Right forelimb (tissue), 1 donor: ENCODE results near the gene G6PC2.
"Not testable (repeated sequence)": the region's sequence is repeated elsewhere in the genome, so short reads cannot be mapped to it uniquely, and the experiment has no call there.

Experiments
- DNase-seq: peaks from one replicate; pipeline ENCODE4 v3.0.0-alpha.2; 2018

G6PC2 gene, protein sequence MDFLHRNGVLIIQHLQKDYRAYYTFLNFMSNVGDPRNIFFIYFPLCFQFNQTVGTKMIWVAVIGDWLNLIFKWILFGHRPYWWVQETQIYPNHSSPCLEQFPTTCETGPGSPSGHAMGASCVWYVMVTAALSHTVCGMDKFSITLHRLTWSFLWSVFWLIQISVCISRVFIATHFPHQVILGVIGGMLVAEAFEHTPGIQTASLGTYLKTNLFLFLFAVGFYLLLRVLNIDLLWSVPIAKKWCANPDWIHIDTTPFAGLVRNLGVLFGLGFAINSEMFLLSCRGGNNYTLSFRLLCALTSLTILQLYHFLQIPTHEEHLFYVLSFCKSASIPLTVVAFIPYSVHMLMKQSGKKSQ

DNA sequence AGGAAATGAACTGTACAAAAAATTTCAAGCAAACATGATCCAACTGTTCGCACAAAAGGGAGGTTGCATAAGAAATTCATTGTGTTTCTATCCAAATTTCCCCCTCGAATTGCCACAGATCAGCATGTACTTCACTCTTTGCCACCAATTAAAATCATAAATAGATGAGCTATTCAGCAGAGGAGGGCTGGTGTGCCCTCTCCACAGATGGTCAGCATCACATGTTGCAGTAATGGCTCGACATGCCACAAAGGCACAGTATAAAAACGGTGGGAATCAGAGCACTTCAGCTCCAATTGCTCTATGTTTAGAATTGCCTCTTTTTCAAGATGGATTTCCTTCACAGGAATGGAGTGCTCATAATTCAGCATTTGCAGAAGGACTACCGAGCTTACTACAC, at the start of gene G6PC2:
TSS of gene G6PC2 (plus strand) at position 289 of the 400 bp plus-strand sequence. CDS start at position 330, 41 bp downstream.
- DNase-seq: no peak

DNA sequence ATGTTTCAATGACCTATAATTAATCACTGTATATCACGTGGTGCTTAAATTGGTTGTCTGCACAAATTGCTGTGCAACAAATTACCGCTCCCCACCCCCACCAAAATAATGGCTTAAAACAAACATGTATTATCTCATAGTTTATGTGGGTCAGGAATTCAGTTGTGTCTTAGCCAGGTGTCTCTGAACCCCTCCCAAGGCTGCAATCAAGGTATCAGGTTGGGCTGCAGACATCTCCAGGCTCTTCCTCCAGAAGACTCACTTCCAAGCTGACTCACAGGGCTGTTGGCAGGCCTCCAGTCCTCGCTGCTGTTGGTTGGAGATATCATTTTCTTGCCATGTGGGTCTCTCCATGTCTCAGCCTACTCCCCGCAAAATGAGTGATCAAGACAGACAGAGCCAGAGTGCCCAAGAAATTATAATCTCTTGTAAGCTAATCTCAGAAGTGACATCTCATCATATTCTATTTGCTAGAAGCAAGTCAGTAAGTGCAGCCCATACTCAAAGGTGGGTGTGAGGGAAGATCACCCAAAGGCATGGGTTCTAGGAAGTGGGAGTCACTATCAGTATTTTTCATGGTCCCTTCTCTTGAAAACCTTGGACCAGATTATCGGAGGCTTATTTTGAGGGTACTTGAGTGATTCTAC, 49.3 kb upstream of the G6PC2 start:
- DNase-seq: no peak

DNA sequence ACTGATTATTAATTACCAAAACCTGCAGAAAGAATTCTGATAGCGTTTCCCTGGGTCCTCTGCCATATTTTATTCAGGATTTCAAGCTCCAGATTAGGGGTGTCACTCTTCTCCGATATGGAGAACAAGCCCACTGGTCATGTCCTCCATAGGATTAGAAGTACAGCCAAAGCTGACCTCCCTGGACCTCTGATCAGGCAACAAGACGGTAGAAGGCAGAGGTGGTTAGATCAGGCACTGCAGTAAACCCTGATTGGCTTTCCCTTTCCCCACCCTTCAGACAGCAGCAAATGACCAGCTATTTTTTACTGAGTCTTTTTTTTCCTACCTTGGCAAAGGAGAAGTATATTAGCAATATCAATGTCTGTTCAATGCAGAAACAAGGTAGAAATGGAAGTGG, 48.6 kb upstream of the G6PC2 start:
- DNase-seq: no peak

DNA sequence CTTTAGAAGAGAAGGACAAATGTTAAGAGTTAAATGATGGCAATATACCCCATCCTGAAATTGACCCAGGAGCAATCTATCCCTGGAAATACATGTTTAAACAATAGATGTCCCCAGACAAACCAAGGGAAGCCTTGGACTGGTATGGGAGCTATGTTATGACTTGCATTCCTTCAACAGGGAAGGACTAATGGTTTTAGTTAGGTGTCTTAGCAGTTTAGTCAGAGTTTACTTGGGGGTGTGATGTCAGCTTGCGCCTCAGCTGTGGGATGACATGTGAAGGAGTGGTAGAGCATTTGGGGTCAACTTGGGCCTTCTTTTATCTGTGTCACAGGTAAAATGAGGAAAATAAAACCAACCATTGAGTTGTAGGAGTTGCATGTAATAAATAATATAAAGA, 47.6 kb upstream of the G6PC2 start:
- no peak for DNase-seq

DNA sequence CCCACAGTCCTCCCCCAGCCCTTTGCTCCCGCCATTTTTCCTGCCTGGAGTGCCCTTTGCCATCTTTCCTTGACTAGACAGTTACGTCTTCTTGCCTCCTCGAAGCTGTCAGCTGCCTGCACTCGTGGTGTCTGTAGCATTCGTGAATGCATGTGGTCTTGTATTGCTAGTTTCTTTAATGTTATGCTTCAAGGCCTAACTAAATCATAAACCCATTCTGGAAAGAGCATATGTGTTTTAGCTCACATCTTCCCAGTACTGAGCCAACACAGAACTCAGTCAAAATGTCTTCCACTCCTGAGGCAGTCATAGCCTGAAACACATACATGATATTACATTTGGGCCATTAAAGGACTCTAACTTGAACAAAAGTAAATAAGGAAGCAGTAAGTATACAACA, 46.4 kb upstream of the G6PC2 start:
- DNase-seq: no peak

DNA sequence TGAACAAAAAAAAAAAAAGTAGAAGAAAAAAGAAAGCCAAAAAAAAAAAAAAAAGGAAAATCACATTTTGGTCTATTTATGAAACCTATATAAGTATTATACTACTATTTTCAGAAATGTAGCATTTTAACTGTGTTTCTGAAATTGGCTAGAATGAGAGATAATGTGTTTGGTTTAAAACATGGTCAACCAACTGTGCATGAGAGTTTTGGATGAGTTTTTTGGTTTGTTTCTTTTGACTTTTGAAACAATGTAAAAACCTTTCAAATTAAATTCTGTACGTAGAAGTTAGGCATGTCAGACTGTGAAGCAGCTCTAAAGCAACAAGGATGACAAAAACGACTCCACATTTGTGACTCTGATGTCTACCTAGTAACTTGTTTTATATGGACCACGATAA, 45.5 kb upstream of the G6PC2 start:
- no peak for DNase-seq

DNA sequence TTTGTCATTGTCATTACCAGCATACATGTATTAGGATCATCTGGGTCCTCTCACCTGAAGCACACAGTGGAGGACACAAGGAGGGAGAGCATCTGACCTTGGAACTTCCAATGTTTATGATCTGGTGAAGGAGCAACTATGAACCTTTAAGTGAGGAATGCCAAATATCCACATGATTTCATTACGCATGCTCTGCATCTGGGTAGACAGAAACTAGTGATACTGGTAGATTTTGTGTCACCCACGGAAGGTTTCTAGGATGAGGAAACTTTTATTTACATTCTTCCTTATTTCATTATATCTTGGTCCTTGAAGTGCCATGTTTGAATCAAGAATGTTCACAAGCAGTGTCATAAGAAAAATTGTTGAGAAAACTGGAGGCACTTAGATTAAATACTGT, 42.9 kb upstream of the G6PC2 start:
- DNase-seq: no peak

DNA sequence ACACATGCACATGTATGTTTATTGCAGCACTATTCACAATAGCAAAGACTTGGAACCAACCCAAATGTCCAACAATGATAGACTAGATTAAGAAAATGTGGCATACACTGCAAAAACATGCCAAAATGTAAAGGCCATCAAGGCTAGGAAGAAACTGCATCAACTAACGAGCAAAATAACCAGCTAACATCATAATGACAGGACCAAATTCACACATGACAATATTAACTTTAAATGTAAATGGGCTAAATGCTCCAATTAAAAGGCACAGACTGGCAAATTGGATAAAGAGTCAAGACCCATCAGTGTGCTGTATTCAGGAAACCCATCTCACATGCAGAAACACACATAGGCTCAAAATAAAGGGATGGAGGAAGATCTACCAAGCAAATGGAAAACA, 33.9 kb upstream of the G6PC2 start:
- DNase-seq: not testable (repeated sequence)

DNA sequence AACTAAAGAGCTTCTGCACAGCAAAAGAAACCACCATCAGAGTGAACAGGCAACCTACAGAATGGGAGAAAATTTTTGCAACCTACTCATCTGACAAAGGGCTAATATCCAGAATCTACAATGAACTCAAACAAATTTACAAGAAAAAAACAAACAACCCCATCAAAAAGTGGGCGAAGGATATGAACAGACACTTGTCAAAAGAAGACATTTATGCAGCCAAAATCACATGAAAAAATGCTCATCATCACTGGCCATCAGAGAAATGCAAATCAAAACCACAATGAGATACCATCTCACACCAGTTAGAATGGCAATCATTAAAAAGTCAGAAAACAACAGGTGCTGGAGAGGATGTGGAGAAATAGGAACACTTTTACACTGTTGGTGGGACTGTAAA, 30.7 kb upstream of the G6PC2 start:
- not testable (repeated sequence) for DNase-seq

DNA sequence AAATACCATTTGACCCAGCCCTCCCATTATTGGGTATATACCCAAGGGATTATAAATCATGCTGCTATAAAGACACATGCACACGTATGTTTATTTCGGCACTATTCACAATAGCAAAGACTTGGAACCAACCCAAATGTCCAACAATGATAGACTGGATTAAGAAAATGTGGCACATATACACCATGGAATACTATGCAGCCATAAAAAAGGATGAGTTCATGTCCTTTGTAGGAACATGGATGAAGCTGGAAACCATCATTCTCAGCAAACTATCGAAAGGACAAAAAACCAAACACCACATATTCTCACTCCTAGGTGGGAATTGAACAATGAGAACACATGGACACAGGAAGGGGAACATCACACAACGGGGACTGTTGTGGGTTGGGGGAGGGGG, 30.3 kb upstream of the G6PC2 start:
- not testable (repeated sequence) for DNase-seq

DNA sequence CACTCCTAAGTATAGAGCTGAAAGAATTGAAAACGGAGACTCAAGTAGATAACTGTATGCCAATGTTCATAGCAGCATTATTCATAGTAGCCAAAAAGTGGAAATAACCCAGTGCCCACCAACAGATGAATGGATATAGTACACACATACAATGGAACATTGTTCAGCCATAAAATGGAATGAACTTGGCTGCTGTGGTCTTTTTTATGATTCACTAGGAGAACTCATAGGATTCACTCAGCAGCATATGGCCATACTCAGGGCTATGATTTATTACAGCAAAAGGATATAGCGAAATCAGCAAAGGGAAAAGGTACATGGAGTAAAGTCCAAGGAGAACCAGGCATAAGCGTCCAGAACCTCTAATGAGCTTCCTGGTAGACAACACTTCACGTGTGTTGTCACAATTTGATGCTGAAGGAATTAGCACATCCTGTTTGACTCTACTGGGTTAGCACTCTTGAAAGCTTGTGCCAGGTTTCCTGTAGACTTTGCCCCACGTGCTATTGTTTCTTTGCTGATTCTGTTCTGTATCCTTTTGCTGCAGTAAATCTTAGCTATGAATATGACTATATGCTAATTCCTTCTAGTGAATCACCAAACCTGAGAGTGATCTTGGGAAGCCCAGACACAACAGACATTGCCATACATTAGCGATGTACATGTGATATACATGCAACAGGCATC, 26.6 kb upstream of the G6PC2 start:
- DNase-seq: no peak

DNA sequence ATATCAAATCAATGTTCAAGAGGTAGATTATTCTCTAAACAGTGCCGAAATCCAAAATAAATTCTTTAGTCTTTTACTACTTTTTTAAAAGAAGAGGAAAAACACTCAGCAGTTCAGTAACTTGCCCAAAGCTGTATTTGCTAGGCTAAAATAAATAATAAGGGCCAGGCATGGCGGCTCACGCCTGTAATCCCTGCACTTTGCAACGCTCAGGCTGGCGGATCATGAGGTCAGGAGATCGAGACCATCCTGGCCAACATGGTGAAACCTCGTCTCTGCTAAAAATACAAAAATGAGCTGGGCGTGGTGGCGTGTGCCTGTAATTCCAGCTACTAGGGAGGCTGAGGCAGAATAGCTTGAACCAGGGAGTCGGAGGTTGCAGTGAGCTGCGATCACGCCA, 18.9 kb upstream of the G6PC2 start:
- not testable (repeated sequence) for DNase-seq

DNA sequence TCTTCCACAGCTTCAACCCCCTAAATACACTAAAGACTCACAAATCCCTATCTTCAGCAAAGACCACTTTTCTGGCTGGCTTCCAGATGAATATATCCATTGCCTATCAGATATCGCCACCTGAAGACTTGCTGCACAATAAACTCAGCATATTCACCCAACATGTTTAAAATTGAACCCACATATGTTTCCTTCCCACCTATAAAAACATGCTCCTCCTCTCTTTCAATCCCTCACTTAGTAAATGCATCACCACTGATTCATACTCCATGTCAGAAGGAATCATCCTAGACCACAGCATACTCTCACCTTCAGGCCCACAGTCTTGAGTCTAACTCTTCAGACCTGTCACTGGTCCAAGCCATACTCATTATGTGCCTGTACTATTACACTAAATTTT, 16.1 kb upstream of the G6PC2 start:
- DNase-seq: no peak

DNA sequence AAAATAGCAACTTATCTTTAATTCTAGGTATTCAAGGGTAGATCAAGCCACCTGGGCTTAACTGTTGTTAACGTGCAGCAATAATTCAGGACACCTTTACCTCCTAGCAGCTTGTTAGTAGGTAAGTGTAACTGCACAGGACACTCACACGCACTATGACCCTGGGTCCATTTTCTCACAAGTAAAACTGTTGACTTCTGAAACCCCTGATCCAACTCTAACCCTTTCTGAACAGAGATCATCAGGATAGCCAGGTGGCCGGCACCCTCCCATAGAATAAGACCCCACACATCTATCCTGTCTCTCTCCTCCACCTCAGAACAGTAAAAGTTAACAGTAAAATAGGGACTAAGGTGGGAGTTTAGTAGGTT, 11.5 kb upstream of the G6PC2 start:
- no peak for DNase-seq

DNA sequence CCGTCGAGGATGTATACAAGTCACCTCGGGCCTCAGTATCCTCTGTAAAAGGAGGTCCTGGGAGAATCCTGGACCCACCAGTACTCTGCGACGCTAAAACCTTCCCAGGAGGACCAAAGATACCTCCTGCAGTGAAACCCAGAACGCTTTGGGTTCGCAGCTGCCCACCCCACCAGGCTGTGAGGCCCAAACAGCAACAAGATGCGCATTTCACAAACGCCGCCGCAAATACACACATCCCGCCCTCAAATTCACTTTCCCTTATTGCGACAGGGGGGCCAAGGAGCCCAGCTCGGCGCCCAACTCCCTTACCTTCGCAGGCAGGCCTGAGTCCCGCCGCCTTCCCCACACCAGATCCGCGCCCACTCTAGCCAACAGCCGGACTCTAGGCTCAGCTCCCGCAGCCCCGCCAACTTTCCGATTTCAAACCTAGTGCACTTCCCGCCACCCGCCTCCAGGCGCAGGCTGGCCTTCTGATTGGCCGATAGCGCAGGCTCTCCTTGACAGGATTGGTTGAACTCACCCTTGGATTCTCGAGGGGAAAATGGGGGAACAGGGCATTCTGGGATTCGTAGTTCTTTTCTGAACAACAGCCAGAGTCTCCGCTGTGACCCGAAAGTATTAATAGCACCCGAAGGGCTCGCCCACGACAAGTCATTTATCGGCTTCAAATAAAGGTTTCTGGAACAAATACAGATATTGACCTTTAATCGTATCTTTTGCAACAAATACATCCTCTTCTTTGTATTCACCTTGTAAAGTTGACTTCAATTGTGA, 10.9 kb upstream of the G6PC2 start, which contains the start of gene SPC25:
TSS of gene SPC25 (minus strand) at position 425 of the 777 bp plus-strand sequence. CDS start 911 bp downstream, outside the sequence.
- peak; percentile 92 for DNase-seq

DNA sequence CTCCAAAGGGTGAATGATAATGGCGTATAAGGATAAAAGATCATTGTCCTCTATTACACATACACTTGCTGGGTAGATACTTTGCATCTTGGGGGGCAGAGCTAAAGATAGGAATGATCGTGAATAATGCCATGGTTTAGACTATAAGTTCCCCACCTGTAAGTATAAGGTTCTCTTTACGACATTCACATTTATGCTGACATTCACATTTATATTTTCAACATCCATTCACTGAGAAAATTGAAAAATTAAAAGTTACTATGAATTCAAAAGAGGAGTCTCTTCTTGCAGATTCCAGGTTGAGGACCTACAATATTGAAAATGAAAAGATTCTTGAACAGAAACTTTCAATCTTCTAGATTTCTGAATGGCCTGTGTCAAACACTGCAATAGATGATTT, 8.8 kb upstream of the G6PC2 start:
- DNase-seq: no peak

DNA sequence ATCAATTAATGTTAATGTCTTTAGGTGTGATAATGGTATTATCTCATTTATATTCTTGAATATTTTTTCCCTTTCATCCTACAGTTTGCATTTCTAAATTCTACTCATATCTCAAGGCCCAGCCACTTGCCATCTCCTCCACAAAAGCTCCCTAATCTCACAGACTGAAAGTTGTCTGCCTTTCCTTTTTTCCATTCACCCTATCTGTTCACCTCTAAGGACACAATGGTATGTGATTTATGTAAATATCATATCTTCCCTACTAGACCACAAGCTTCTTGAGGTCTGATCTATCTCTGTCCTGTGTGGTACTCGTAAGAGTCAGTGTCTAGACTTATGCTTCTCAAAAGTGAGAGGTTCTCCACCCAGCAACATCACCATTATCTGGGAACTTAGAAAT, 7.0 kb upstream of the G6PC2 start:
- DNase-seq: no peak

DNA sequence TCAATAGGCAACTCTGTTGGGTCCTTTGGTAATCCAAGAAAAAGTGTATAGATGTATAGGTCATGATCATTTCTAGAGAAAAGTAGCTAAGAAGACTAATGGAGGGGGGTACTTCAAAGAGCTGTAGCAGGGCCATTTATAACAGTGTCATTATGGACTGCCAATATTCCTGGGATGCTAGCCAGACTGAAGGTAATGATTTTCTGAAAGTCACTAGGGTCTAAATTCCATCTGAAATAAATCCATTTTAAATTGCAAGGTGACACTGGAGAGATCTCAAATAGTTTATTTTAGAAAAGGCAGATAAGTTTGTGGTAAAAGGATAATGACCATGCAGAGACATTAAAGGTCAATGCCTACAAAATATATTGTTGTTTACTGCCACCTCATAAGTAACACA, 6.4 kb upstream of the G6PC2 start:
- no peak for DNase-seq

DNA sequence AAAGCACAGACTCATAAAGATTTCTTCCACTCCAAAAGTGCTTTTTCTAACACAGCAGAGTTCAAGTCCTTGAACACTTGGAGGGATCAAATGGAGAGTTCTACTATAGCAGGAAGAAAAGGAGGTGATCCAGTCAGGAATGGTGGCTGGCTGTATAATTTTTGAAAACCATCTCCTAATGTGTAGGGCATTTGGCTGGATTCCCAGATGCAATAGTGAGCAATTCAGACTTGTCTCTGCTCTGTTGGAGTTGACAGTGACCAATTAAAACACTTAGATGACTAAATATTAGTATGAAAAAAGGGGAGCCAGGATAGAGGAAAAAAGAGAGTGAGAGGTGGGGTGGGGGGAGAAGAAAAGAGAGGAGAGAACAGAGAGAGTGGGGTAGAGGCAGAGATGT, 5.3 kb upstream of the G6PC2 start:
- no peak for DNase-seq

DNA sequence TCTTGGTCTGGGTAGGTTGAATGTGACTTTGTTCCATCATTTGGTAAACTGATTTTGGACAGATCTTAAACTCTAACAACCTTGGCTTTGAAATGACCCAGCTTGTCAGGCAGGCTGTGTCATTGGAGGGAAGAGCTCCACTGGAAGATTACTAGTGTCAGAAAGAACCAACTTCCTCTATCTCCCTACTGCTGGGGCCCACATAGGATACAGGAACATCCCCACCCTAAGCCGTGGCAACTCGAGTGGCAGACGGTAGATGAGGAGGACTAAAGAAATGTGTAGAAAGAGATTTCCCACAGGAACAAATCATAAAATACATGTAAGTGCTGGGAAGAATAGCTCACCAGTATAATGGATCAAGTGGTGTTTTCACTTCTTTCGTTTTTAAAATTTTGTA, 4.3 kb upstream of the G6PC2 start:
- no peak for DNase-seq

DNA sequence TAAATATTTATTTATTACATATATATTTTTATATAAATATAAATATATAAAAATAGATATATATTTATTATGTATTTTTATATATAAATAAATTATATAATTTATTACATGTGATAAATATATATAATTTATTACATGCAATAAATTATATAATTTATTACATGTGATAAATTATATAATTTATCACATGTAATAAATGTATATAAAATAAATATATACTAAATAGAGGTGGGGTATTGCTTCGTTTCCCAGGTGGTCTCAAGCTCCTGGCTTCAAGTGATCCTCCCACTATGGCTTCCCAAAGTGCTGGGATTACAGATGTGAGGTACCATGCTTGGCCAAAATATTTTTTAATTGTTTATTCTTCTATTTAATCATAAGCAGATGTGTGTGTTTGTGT, 3.6 kb upstream of the G6PC2 start:
- no peak for DNase-seq

DNA sequence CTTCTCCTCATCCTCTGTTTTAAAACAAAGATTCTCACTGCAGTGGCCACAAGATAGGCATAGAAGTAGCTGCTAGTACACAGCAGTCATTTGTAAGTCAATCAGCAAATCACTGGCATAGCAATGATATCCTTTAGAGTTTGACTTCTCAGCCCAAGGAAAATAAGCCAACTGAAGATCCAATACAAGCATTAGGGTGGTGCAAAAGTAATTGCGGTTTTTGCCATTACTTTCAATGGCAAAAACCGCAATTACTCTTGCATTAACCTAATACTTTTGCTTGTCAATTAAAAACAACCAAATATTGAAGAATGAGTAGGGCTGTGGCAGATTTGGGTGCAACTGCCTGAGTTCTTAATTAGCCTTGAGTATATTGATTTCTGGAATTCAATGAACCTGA, 2.8 kb downstream of the G6PC2 start:
- DNase-seq: no peak

DNA sequence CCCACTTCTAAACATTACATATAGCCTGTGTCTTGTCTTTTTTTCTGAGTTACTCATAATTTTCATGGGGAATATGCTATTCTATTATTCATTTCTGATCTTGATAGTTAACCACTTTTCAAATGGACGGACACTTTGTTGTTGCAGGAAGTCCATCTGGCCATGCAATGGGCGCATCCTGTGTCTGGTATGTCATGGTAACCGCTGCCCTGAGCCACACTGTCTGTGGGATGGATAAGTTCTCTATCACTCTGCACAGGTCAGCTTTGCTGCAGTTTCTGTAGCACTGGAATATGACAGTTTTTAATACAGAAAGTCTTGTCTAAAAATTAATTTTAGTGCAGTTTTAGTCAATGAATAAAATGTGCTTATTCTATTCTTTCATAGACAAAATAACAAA, 3.3 kb downstream of the G6PC2 start:
- DNase-seq: no peak
